Measurements from ENCODE around the gene KCNK2. TPM values are rescaled to one million over a fixed set of nuclear protein-coding genes. Genes with fewer than 3 reads are reported as not detected.

The KCNK2 gene
- total RNA-seq, 6 experiments from 2014 or later = 50.1 to 93.1 (median 85.0) TPM

DNA sequence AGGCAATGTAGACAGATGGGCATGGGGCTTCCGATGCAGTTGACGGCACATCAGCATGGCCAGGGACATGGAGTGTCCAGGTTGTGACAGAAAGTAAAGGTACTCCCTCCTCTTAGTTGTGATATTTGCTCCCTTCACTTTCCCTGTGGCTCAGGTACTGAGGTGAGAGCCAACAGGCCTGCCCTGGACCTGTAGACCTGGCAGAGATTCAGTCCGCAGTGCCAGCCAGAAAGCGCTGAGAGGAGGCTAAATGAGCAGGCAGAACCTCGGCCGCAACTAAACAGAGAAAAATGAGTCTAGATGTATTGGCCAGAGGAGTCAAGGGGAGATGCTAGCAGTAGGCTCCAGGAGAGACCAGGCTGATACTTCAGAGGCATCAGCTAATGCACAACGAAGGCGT, 22.6 kb upstream of the KCNK2 start:
- Mint-ChIP-seq H3K9me3 (no peaks in the 10 kb centered on the region), H3K36me3 (ENCODE audit: low read depth) (peaks cover 33% of the 10 kb centered on the region), H3K4me3 (no peak overlapping the region), H3K27me3 (ENCODE audit: insufficient read depth) (no peaks in the 10 kb centered on the region; the same call in 1 of the 2 replicates), H3K4me1 (ENCODE audit: low read depth) (peaks cover 72% of the 10 kb centered on the region), H3K27ac (no peak overlapping the region)
- DNase-seq = no peak
- TF ChIP-seq CTCF (IDR thresholded peaks at IDR 0.05) = no peak

DNA sequence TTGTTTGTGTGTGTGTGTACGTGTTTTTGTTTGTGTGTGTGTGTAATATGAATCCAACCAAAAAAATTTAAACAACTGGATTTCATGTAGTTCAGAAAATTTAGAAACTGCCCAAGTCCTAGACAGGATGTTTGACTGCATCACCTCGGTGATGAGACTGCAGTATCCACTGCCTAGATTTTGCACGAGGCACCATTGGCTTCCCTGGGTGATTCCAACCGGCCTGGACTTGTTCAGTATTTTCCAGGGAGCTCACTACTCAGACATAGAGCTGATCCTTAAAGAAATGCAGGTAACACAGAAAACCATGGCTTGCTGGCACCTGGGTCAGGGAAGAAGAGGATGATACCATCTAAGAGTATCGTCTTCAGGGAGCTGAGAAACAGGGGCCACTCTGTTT, 18.2 kb upstream of the KCNK2 start:
- peak overlapping the region; percentile 52; the same call in 1 of the 2 replicates for H3K4me3 Mint-ChIP-seq
- peak overlapping the region; percentile 66 for H3K27ac Mint-ChIP-seq
- no peak for DNase-seq
- no peak for TF ChIP-seq CTCF (IDR thresholded peaks at IDR 0.05)
- H3K27me3 Mint-ChIP-seq (ENCODE audit: insufficient read depth) = no peaks in the 10 kb centered on the region; the same call in 1 of the 2 replicates
- peaks cover 26% of the 10 kb centered on the region; the same call in 1 of the 2 replicates for H3K36me3 Mint-ChIP-seq (ENCODE audit: low read depth)
- no peaks in the 10 kb centered on the region for H3K9me3 Mint-ChIP-seq
- H3K4me1 Mint-ChIP-seq (ENCODE audit: low read depth) = peaks cover 41% of the 10 kb centered on the region

GRCh38 chr1:215071078-215071477, 11.5 kb upstream of the KCNK2 start:
- Mint-ChIP-seq H3K27ac (no peak overlapping the region), H3K36me3 (ENCODE audit: low read depth) (peaks cover 37% of the 10 kb centered on the region), H3K4me3 (no peak overlapping the region), H3K27me3 (ENCODE audit: insufficient read depth) (no peaks in the 10 kb centered on the region; the same call in 1 of the 2 replicates), H3K4me1 (ENCODE audit: low read depth) (peaks cover 29% of the 10 kb centered on the region), H3K9me3 (no peaks in the 10 kb centered on the region)
- DNase-seq = no peak
- TF ChIP-seq CTCF (IDR thresholded peaks at IDR 0.05) = no peak

DNA sequence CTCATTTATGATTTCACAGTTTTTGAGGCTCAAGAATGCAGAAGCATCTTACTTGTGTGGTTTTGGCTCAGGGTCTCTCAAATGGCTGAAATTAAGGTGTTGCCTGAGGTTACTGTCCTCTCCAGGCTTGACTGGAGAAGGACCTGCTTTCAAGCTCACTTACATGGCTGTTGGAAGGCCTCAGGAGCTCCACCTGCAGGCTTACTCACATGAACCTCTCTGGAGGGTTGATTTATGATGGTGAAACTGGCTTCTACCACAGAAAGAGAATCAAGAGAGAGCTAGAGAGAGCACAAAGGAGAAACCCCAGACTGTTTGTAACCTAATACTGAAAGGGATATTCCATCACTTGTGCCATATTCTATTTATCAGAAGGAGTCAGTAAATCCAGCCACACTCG, 6.2 kb upstream of the KCNK2 start:
- Mint-ChIP-seq H3K27me3 (ENCODE audit: insufficient read depth) (no peaks in the 10 kb centered on the region; the same call in 1 of the 2 replicates), H3K36me3 (ENCODE audit: low read depth) (peaks cover 39% of the 10 kb centered on the region), H3K4me1 (ENCODE audit: low read depth) (peaks cover 66% of the 10 kb centered on the region), H3K4me3 (no peak overlapping the region), H3K27ac (no peak overlapping the region), H3K9me3 (no peaks in the 10 kb centered on the region)
- peak; percentile 70 for TF ChIP-seq CTCF (IDR thresholded peaks at IDR 0.05)
- peak; percentile 52 for DNase-seq

DNA sequence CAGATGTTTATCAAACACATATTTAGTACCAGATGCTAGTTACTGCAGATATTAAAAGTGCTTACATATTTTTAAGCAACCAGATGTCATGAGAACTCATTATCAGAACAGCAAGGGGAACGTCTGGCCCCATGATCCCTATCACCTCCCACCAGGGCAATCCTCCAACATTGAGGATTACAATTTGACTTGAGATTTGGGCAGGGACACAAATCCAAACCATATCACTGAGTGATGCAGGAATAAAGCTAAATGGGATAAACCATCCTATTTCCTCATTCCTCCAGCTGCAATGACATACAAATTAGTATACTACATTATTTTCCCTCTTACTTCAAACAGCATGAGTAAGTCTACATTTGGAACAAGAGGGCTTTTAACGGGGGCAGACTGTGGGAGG, 3.1 kb upstream of the KCNK2 start:
- peaks cover 3% of the 10 kb centered on the region for H3K27me3 Mint-ChIP-seq (ENCODE audit: insufficient read depth)
- H3K4me3 Mint-ChIP-seq = no peak overlapping the region
- no peak overlapping the region for H3K27ac Mint-ChIP-seq
- no peaks in the 10 kb centered on the region for H3K9me3 Mint-ChIP-seq
- peaks cover 71% of the 10 kb centered on the region for H3K4me1 Mint-ChIP-seq (ENCODE audit: low read depth)
- no peak for DNase-seq
- peaks cover 22% of the 10 kb centered on the region for H3K36me3 Mint-ChIP-seq (ENCODE audit: low read depth)
- no peak for TF ChIP-seq CTCF (IDR thresholded peaks at IDR 0.05)

Measured in HFFc6 (cell line).